ENCODE data around the gene TMEM202.

DNA sequence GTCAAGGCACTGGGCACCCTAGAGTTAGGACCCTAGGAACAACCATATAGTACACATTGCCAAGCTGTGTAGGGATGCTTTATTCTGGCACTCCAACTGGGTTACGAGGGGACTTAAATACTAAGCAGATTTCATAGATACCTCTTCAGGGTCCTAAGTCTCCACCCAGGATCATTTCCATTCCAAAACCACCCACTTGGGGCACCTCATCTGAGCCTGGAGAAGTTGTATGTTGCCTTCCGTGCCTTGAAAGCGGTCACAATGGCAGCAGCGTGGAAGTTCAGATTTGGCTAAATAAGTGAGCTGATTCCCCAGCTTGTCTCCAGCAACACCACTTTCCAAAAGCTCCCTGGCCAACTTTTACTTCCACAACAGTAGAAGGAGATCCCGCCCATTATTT, 4.6 kb downstream of the TMEM202 start:
- TF ChIP-seq, protein P1, sequence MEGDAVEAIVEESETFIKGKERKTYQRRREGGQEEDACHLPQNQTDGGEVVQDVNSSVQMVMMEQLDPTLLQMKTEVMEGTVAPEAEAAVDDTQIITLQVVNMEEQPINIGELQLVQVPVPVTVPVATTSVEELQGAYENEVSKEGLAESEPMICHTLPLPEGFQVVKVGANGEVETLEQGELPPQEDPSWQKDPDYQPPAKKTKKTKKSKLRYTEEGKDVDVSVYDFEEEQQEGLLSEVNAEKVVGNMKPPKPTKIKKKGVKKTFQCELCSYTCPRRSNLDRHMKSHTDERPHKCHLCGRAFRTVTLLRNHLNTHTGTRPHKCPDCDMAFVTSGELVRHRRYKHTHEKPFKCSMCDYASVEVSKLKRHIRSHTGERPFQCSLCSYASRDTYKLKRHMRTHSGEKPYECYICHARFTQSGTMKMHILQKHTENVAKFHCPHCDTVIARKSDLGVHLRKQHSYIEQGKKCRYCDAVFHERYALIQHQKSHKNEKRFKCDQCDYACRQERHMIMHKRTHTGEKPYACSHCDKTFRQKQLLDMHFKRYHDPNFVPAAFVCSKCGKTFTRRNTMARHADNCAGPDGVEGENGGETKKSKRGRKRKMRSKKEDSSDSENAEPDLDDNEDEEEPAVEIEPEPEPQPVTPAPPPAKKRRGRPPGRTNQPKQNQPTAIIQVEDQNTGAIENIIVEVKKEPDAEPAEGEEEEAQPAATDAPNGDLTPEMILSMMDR (IDR thresholded peaks at IDR 0.05 in 4 of 5, conservative IDR thresholded peaks at IDR 0.05 in 1 of 5), result no peak
- no peak for TF ChIP-seq POLR2A (IDR thresholded peaks at IDR 0.05)

Measured in gastrocnemius medialis (tissue), 4 donors.